ENCODE data around the gene LGR4. TPM values are rescaled to one million over a fixed set of nuclear protein-coding genes. Genes with fewer than 3 reads are reported as not detected.

The LGR4 gene
- polyA plus RNA-seq, 4 donors: 5.9 to 77.6 (median 15.3) TPM

DNA sequence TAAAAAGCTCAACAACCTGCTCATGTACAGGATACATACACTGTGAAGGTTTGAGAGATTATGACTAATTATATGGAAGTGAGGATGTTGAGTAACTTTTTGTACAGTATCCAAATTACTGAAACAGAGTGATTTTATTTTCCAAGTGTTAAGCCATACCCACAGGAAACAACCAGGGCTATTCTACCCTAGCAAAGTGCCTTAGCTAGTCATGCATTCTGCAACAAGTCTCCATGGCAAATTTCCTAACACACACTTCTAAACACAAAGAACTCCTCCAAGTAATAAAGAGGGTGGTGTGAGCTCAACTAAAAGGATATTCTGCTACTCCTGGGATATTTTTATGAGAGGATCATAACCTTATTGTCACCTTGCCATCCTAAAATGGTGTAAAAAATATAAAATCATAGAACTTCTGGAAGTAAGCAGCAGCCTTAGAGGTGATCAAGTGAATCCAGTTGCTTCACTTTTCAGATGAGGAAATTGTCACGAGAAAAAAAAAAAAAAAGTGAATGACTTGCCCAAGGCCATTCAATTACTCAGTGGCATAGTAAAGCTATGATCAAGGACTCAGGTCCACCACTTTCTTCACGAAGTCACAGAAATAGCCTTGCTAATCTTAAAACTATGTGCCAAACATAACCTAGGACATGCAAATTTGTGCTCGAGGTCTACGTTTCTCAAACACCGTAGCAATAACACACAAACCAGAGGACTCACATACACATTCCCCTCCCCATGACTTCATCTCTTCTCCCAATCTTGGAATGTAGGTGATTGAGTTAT lies 4.2 kb downstream of the LGR4 start:
- no peaks in the 10 kb centered on the region for H3K9me3 ChIP-seq (ENCODE audit: control insufficient read depth in 2 of 2, insufficient read depth in 1 of 2, low read depth in 1 of 2, low read length in 1 of 2)
- peaks cover 2 to 23% (median 11%) of the 10 kb centered on the region in 3 donors for H3K4me1 ChIP-seq (ENCODE audit: control insufficient read depth in 3 of 3, insufficient read depth in 2 of 3, low read depth in 1 of 3, low read length in 2 of 3)
- no peaks in the 10 kb centered on the region for H3K27me3 ChIP-seq (ENCODE audit: control insufficient read depth in 3 of 3, insufficient read depth in 3 of 3, low read length in 3 of 3)
- H3K27ac ChIP-seq (ENCODE audit: low read depth in 1 of 3, low read length in 2 of 3): peak overlapping the region; percentile 18 to 81 (median 71)
- peak overlapping the region in 2 of 3 donors; percentile 21 to 58 for H3K4me3 ChIP-seq (ENCODE audit: low read depth in 1 of 3, low read length in 3 of 3)
- peak; percentile 65 to 73 for DNase-seq
- 20 to 58% (median 30%) methylated on average over 5 of the region's 5 CpGs for WGBS, 3 donors
- no peaks in the 10 kb centered on the region for H3K36me3 ChIP-seq (ENCODE audit: control insufficient read depth in 3 of 3, insufficient read depth in 2 of 3, low read depth in 1 of 3, low read length in 3 of 3)
- FAIRE-seq: no peak

DNA sequence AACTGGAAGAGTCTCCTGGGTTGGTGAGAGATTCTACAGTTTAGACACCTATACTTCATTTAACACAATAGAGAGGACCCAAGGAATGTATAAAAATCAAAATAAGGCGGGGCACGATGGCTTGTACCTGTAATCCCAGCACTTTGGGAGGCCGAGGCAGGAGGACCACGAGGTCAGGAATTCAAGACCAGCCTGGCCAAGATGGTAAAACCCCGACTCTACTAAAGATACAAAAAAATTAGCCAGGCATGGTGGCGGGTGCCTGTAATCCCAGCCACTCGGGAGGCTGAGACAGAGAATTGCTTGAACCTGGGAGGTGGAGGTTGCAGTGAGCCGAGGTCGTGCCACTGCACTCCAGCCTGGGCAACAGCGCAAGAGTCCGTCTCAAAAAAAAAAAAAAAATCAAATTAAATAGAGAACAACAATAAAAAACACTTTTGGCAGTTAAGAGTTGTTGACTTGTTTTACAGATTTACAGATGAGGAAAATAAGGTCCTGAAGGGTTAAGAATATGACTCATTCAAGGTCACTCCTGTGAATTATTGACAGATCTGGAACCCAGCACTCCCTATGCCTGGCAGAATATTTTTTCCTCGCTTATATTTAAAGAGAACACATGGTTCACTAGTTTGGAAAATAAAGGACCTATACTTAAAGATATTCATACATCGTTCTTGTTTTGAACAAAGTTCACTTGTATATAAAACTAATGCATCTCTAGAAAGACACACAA lies 5.2 kb downstream of the LGR4 start:
- Histone ChIP-seq H3K27ac (ENCODE audit: low read depth in 1 of 3, low read length in 2 of 3) (peak overlapping the region in 2 of 3 donors; percentile 8 to 11), H3K36me3 (ENCODE audit: control insufficient read depth in 3 of 3, insufficient read depth in 2 of 3, low read depth in 1 of 3, low read length in 3 of 3) (no peaks in the 10 kb centered on the region), H3K27me3 (ENCODE audit: control insufficient read depth in 3 of 3, insufficient read depth in 3 of 3, low read length in 3 of 3) (no peaks in the 10 kb centered on the region), H3K4me1 (ENCODE audit: control insufficient read depth in 3 of 3, insufficient read depth in 2 of 3, low read depth in 1 of 3, low read length in 2 of 3) (peaks cover 2 to 23% (median 11%) of the 10 kb centered on the region in 3 donors), H3K9me3 (ENCODE audit: control insufficient read depth in 2 of 2, insufficient read depth in 1 of 2, low read depth in 1 of 2, low read length in 1 of 2) (no peaks in the 10 kb centered on the region), H3K4me3 (ENCODE audit: low read depth in 1 of 3, low read length in 3 of 3) (no peak overlapping the region)
- peak; percentile 38 to 75 for DNase-seq
- WGBS, 3 donors: 75 to 86% (median 80%) methylated on average over 13 of the region's 13 CpGs
- no peak for FAIRE-seq

GRCh38 chr11:27466363-27466762 lies 6.2 kb downstream of the LGR4 start:
- Histone ChIP-seq H3K27ac (ENCODE audit: low read depth in 1 of 3, low read length in 2 of 3) (no peak overlapping the region), H3K4me1 (ENCODE audit: control insufficient read depth in 3 of 3, insufficient read depth in 2 of 3, low read depth in 1 of 3, low read length in 2 of 3) (peaks cover 2 to 23% (median 11%) of the 10 kb centered on the region in 3 donors), H3K36me3 (ENCODE audit: control insufficient read depth in 3 of 3, insufficient read depth in 2 of 3, low read depth in 1 of 3, low read length in 3 of 3) (peaks cover 0 to 4% (median 0%) of the 10 kb centered on the region in 3 donors), H3K9me3 (ENCODE audit: control insufficient read depth in 2 of 2, insufficient read depth in 1 of 2, low read depth in 1 of 2, low read length in 1 of 2) (no peaks in the 10 kb centered on the region), H3K27me3 (ENCODE audit: control insufficient read depth in 3 of 3, insufficient read depth in 3 of 3, low read length in 3 of 3) (no peaks in the 10 kb centered on the region), H3K4me3 (ENCODE audit: low read depth in 1 of 3, low read length in 3 of 3) (no peak overlapping the region)
- FAIRE-seq (no peak), DNase-seq (peak in 1 of 2 donors; percentile 25)
- 13 to 62% (median 41%) methylated on average over 1 of the region's 1 CpG for WGBS, 3 donors

DNA sequence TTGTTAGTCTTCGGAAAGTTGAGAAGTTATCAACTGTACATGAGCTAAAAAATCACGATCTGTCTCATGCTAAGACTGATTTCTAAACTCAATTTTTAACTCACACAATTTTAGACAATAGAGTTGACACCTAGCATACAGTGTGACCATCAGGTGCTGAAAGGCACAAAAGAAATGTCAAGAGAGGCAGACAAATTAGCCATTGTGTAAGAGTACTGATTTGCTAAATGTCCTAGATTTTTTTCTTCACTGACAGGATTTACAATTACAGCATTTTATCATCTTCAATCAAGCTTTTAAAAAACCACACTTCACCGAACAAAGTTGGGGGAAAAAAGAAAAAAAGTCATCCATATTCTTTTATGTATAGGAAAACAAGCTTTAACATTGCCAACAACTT lies 7.0 kb downstream of the LGR4 start:
- no peak for FAIRE-seq
- Histone ChIP-seq H3K9me3 (ENCODE audit: control insufficient read depth in 2 of 2, insufficient read depth in 1 of 2, low read depth in 1 of 2, low read length in 1 of 2) (no peaks in the 10 kb centered on the region), H3K36me3 (ENCODE audit: control insufficient read depth in 3 of 3, insufficient read depth in 2 of 3, low read depth in 1 of 3, low read length in 3 of 3) (peaks cover 0 to 4% (median 0%) of the 10 kb centered on the region in 3 donors), H3K4me1 (ENCODE audit: control insufficient read depth in 3 of 3, insufficient read depth in 2 of 3, low read depth in 1 of 3, low read length in 2 of 3) (peaks cover 2 to 23% (median 11%) of the 10 kb centered on the region in 3 donors), H3K27me3 (ENCODE audit: control insufficient read depth in 3 of 3, insufficient read depth in 3 of 3, low read length in 3 of 3) (no peaks in the 10 kb centered on the region), H3K27ac (ENCODE audit: low read depth in 1 of 3, low read length in 2 of 3) (no peak overlapping the region), H3K4me3 (ENCODE audit: low read depth in 1 of 3, low read length in 3 of 3) (no peak overlapping the region)
- no peak for DNase-seq
- WGBS, 3 donors: 32 to 65% (median 41%) methylated on average over 3 of the region's 3 CpGs

DNA sequence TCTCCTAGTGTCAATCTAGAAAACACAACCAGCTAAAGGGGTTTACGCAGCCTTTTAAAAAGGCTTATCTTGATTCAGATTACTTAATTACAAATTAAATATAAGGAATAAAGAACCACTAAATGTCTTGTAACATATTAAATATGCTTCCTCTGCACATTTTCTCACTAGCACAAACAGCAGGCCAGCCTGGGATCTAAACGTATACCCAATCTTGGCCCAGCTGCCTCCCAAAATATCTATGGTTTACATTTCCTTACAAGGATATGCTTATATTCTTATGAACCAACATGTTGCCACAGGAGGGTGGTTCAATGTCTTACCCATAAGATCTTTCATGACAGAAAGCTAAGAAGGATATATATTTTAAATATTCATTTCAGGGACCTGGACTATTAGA lies 7.7 kb downstream of the LGR4 start:
- Histone ChIP-seq H3K4me1 (ENCODE audit: control insufficient read depth in 3 of 3, insufficient read depth in 2 of 3, low read depth in 1 of 3, low read length in 2 of 3) (peaks cover 2 to 22% (median 11%) of the 10 kb centered on the region in 3 donors), H3K27me3 (ENCODE audit: control insufficient read depth in 3 of 3, insufficient read depth in 3 of 3, low read length in 3 of 3) (no peaks in the 10 kb centered on the region), H3K27ac (ENCODE audit: low read depth in 1 of 3, low read length in 2 of 3) (peak overlapping the region in 2 of 3 donors; percentile 16 to 75), H3K36me3 (ENCODE audit: control insufficient read depth in 3 of 3, insufficient read depth in 2 of 3, low read depth in 1 of 3, low read length in 3 of 3) (peaks cover 0 to 4% (median 0%) of the 10 kb centered on the region in 3 donors), H3K9me3 (ENCODE audit: control insufficient read depth in 2 of 2, insufficient read depth in 1 of 2, low read depth in 1 of 2, low read length in 1 of 2) (no peaks in the 10 kb centered on the region), H3K4me3 (ENCODE audit: low read depth in 1 of 3, low read length in 3 of 3) (no peak overlapping the region)
- DNase-seq (no peak), FAIRE-seq (no peak)
- 24 to 69% (median 53%) methylated on average over 2 of the region's 2 CpGs for WGBS, 3 donors

DNA sequence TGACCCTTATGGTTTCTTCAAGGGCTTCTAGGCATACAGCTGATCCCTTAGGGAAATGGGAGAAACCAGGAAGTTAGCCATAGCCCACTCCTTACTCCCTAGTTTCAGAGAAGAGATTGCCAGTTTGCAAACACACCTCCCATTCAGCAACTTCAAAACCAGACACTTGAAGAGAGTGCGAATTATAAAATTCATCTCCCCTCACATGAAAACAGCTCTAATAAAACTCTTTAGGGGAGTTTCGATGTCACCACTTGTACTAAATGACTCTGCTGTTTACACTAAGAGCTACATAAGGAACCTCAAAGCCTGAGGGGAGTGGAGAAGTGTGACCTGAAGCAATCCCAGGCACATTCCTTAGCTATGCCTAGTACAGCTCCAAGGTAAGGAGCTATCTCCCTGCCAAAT lies 8.3 kb downstream of the LGR4 start:
- Histone ChIP-seq H3K27me3 (ENCODE audit: control insufficient read depth in 3 of 3, insufficient read depth in 3 of 3, low read length in 3 of 3) (no peaks in the 10 kb centered on the region), H3K36me3 (ENCODE audit: control insufficient read depth in 3 of 3, insufficient read depth in 2 of 3, low read depth in 1 of 3, low read length in 3 of 3) (peaks cover 0 to 4% (median 0%) of the 10 kb centered on the region in 3 donors), H3K4me3 (ENCODE audit: low read depth in 1 of 3, low read length in 3 of 3) (no peak overlapping the region), H3K4me1 (ENCODE audit: control insufficient read depth in 3 of 3, insufficient read depth in 2 of 3, low read depth in 1 of 3, low read length in 2 of 3) (peaks cover 2 to 16% (median 11%) of the 10 kb centered on the region in 3 donors), H3K9me3 (ENCODE audit: control insufficient read depth in 2 of 2, insufficient read depth in 1 of 2, low read depth in 1 of 2, low read length in 1 of 2) (no peaks in the 10 kb centered on the region), H3K27ac (ENCODE audit: low read depth in 1 of 3, low read length in 2 of 3) (peak overlapping the region; percentile 11 to 75 (median 72))
- 39 to 58% (median 53%) methylated on average over 2 of the region's 2 CpGs for WGBS, 3 donors
- DNase-seq: peak; percentile 45 to 55
- FAIRE-seq: no peak

- H3K36me3 ChIP-seq (ENCODE audit: control insufficient read depth in 3 of 3, insufficient read depth in 2 of 3, low read depth in 1 of 3, low read length in 3 of 3): peaks cover 0 to 6% (median 0%) of the 10 kb centered on the region in 3 donors
- no peaks in the 10 kb centered on the region for H3K9me3 ChIP-seq (ENCODE audit: control insufficient read depth in 2 of 2, insufficient read depth in 1 of 2, low read depth in 1 of 2, low read length in 1 of 2)
- no peak overlapping the region for H3K27ac ChIP-seq (ENCODE audit: low read depth in 1 of 3, low read length in 2 of 3)
- FAIRE-seq (no peak), DNase-seq (no peak)
- H3K4me1 ChIP-seq (ENCODE audit: control insufficient read depth in 3 of 3, insufficient read depth in 2 of 3, low read depth in 1 of 3, low read length in 2 of 3): peaks cover 2 to 13% (median 11%) of the 10 kb centered on the region in 3 donors
- H3K4me3 ChIP-seq (ENCODE audit: low read depth in 1 of 3, low read length in 3 of 3): no peak overlapping the region
- 78 to 81% (median 78%) methylated on average over 5 of the region's 5 CpGs for WGBS, 3 donors
- no peaks in the 10 kb centered on the region for H3K27me3 ChIP-seq (ENCODE audit: control insufficient read depth in 3 of 3, insufficient read depth in 3 of 3, low read length in 3 of 3)
Measured at GRCh38 chr11:27462543-27462942, 10.0 kb downstream of the LGR4 start.

- no peak for FAIRE-seq
- no peak overlapping the region for H3K4me3 ChIP-seq (ENCODE audit: low read depth in 1 of 3, low read length in 3 of 3)
- no peak overlapping the region for H3K27ac ChIP-seq (ENCODE audit: low read depth in 1 of 3, low read length in 2 of 3)
- H3K36me3 ChIP-seq (ENCODE audit: control insufficient read depth in 3 of 3, insufficient read depth in 2 of 3, low read depth in 1 of 3, low read length in 3 of 3): peaks cover 0 to 6% (median 0%) of the 10 kb centered on the region in 3 donors
- peaks cover 2 to 19% (median 15%) of the 10 kb centered on the region in 3 donors for H3K4me1 ChIP-seq (ENCODE audit: control insufficient read depth in 3 of 3, insufficient read depth in 2 of 3, low read depth in 1 of 3, low read length in 2 of 3)
- DNase-seq: no peak
- H3K9me3 ChIP-seq (ENCODE audit: control insufficient read depth in 2 of 2, insufficient read depth in 1 of 2, low read depth in 1 of 2, low read length in 1 of 2): no peaks in the 10 kb centered on the region
- 83 to 93% (median 83%) methylated on average over 5 of the region's 5 CpGs for WGBS, 3 donors
- H3K27me3 ChIP-seq (ENCODE audit: control insufficient read depth in 3 of 3, insufficient read depth in 3 of 3, low read length in 3 of 3): no peaks in the 10 kb centered on the region
Measured at GRCh38 chr11:27460158-27460978, 12.2 kb downstream of the LGR4 start.
